A549 (cell line): ENCODE results near the gene CEACAM5. TPM values are rescaled to one million over a fixed set of nuclear protein-coding genes. Genes with fewer than 3 reads are reported as not detected.

ENCODE experiments used
- ATAC-seq, 2 experiments: fragments of 200-7000 bp in 1 of 2; fragments of >200 bp in 1 of 2; cut with Nextera tagmentation in 1 of 2; cut with Tn5 transposase in 1 of 2; 3 replicates each; pipeline versions ENCODE4 v1.8.0 to v1.9.1; 2018 to 2020; ENCODE audit warnings: mild to moderate bottlenecking in 1 of 2, moderate library complexity in 1 of 2
- CTCF ChIA-PET: fragments of 300-600 bp; sonication (Branson Sonifier 250); formaldehyde crosslinking; extraction: SDS; loops from one replicate; lab custom pipeline; 2021; ENCODE audit warnings: antibody characterized with exemption, inconsistent platforms; lab: Yijun Ruan, JAX
- POLR2A ChIA-PET: fragments of 350-600 bp; formaldehyde crosslinking; extraction: SDS; loops from one replicate; lab custom pipeline; 2021; ENCODE audit warnings: antibody characterized with exemption, inconsistent platforms; lab: Yijun Ruan, JAX
- DNase-seq, 2 experiments: peaks; one replicate each; pipeline versions ENCODE4 v3.0.0 to v3.0.0-alpha.2; 2011 to 2016; ENCODE audit warnings: low read depth in 1 of 2, low spot score in 1 of 2
- FAIRE-seq: peaks from 2 replicates; lab custom pipeline; 2011; peaks lifted over from hg19 to GRCh38; lab: Jason Lieb, UNC
- H3K27ac ChIP-seq, 2 experiments: fragments of >200 bp; sonication (Bioruptor Twin); formaldehyde crosslinking; 3 replicates each; pipeline ENCODE4 v1.5.1; 2016 to 2017
- H3K4me1 ChIP-seq: fragments of >200 bp; sonication (Bioruptor Twin); formaldehyde crosslinking; 3 replicates; pipeline ENCODE4 v1.6.1; 2016
- H3K4me2 ChIP-seq: fragments of >200 bp; sonication (Bioruptor Twin); formaldehyde crosslinking; 3 replicates; pipeline ENCODE4 v1.6.1; 2016
- H3K4me3 ChIP-seq: fragments of >200 bp; sonication (Bioruptor Twin); formaldehyde crosslinking; 3 replicates; pipeline ENCODE4 v1.5.1; 2016
- H3K9me3 ChIP-seq: fragments of >200 bp; sonication (Bioruptor Twin); formaldehyde crosslinking; 3 replicates; pipeline ENCODE4 v1.6.1; 2016
- BCL3 ChIP-seq: fragments of >200 bp; sonication (Bioruptor Twin); formaldehyde crosslinking; IDR thresholded peaks from 3 replicates; pipeline ENCODE4 v1.6.1; 2016
- BHLHE40 ChIP-seq: IDR thresholded peaks from 2 replicates; pipeline ENCODE4 v1.6.1; 2012; ENCODE audit warnings: low read depth, low read length, inconsistent platforms
- EHF ChIP-seq: fragments of 250-450 bp; sonication (Bioruptor Pico); IDR thresholded peaks from 2 replicates; pipeline ENCODE4 v1.5.0; 2020; ENCODE audit warnings: mild to moderate bottlenecking
- EHMT2 ChIP-seq: fragments of 200-600 bp; sonication (generic); IDR thresholded peaks from 2 replicates; pipeline ENCODE4 v1.6.1; 2016; ENCODE audit warnings: antibody characterized with exemption, low read depth, mild to moderate bottlenecking, moderate library complexity
- ESRRA ChIP-seq: fragments of 150-350 bp; IDR thresholded peaks from 2 replicates; pipeline ENCODE4 v1.6.1; 2014; ENCODE audit warnings: mild to moderate bottlenecking, low read length, borderline replicate concordance
- FOSB ChIP-seq: fragments of 250-450 bp; sonication (Bioruptor Pico); IDR thresholded peaks from 2 replicates; pipeline ENCODE4 v1.5.0; 2020; ENCODE audit warnings: mild to moderate bottlenecking, moderate library complexity
- HEYL ChIP-seq: fragments of 250-450 bp; sonication (Bioruptor Pico); IDR thresholded peaks from 2 replicates; pipeline ENCODE4 v1.8.0; 2021; ENCODE audit warnings: mild to moderate bottlenecking, moderate library complexity
- HOXA7 ChIP-seq: fragments of 250-450 bp; sonication (Bioruptor Pico); IDR thresholded peaks from 2 replicates; pipeline ENCODE4 v1.5.0; 2020; ENCODE audit warnings: mild to moderate bottlenecking, moderate library complexity
- HOXB5 ChIP-seq: fragments of 250-450 bp; sonication (Bioruptor Pico); IDR thresholded peaks from 2 replicates; pipeline ENCODE4 v1.5.0; 2020; ENCODE audit warnings: mild to moderate bottlenecking, moderate library complexity
- KDM5A ChIP-seq: fragments of 200-600 bp; sonication (generic); IDR thresholded peaks from 2 replicates; pipeline ENCODE4 v1.6.1; 2016; ENCODE audit warnings: antibody characterized with exemption, mild to moderate bottlenecking
- MAZ ChIP-seq: fragments of 150-350 bp; IDR thresholded peaks from 2 replicates; pipeline ENCODE4 v1.6.1; 2014; ENCODE audit warnings: antibody characterized with exemption, low read depth, low read length, borderline replicate concordance
- MYC ChIP-seq: IDR thresholded peaks from 2 replicates; pipeline ENCODE4 v1.6.1; 2012; ENCODE audit warnings: mild to moderate bottlenecking, inconsistent platforms, low read length, improper control_type of control experiment, borderline replicate concordance
- NFE2L2 ChIP-seq: fragments of 150-350 bp; conservative IDR thresholded peaks from 2 replicates; pipeline ENCODE4 v1.6.1; 2014; ENCODE audit warnings: low read length
- NPAS2 ChIP-seq: fragments of 250-450 bp; sonication (Bioruptor Pico); IDR thresholded peaks from 2 replicates; pipeline ENCODE4 v1.8.0; 2022; ENCODE audit warnings: mild to moderate bottlenecking, moderate library complexity, borderline replicate concordance
- NR3C1 ChIP-seq: fragments of >200 bp; sonication (Bioruptor Twin); formaldehyde crosslinking; IDR thresholded peaks from 3 replicates; pipeline ENCODE4 v1.6.1; 2017
- REST ChIP-seq: fragments of 200-600 bp; sonication (generic); IDR thresholded peaks from 2 replicates; pipeline ENCODE4 v1.6.1; 2016; ENCODE audit warnings: antibody characterized with exemption, mild to moderate bottlenecking, moderate library complexity
- TP53 ChIP-seq: fragments of 250-450 bp; sonication (Bioruptor Pico); IDR thresholded peaks from 2 replicates; pipeline ENCODE4 v1.5.0; 2021; ENCODE audit warnings: mild to moderate bottlenecking, moderate library complexity
- ZC3H11A ChIP-seq: fragments of 450-650 bp; IDR thresholded peaks from 2 replicates; pipeline ENCODE4 v1.6.1; 2014; ENCODE audit warnings: antibody characterized with exemption, mild to moderate bottlenecking
- WGBS: methylation state at CpG from one replicate; pipeline ENCODE4 v1.1.6; 2017; ENCODE audit errors: missing lambda C conversion rate; 5-methylcytosine and 5-hydroxymethylcytosine counted together
- polyA minus RNA-seq: library from RNA; depleted of rRNA, polyadenylated mRNA; stranded (reverse); fragments of >200 nt; gene quantifications from 2 replicates; pipeline ENCODE4 v1.2.3, GENCODE V29; 2011; rRNA and poly(A)+ RNA removed
- polyA plus RNA-seq, 4 experiments: library from polyadenylated mRNA; depleted of rRNA in 3 of 4; stranded (reverse); fragments of >200 nt; fragmentation: RNase III in 1 of 4; extraction: RNeasy Plus Mini Kit Qiagen cat#74134 plus additional on column Dnase treatment in 1 of 4; gene quantifications; 2 replicates in 3 of 4; 3 replicates in 1 of 4; pipeline ENCODE4 v1.2.3, GENCODE V29; 2011 to 2017
- TF ChIP-seq, protein P1 (sequence below): fragments of 450-650 bp; IDR thresholded peaks from 2 replicates; pipeline ENCODE4 v1.6.1; 2014; ENCODE audit warnings: antibody characterized with exemption
- TF ChIP-seq, protein P2 (sequence below): fragments of >200 bp; sonication (Bioruptor Twin); formaldehyde crosslinking; IDR thresholded peaks from 3 replicates; pipeline ENCODE4 v1.5.1; 2016
- TF ChIP-seq, protein P3 (sequence below): fragments of 250-450 bp; sonication (Bioruptor Pico); IDR thresholded peaks from 2 replicates; pipeline ENCODE4 v1.5.0; 2021; ENCODE audit warnings: mild to moderate bottlenecking, moderate library complexity, borderline replicate concordance

Gene CEACAM5
- polyA plus RNA-seq (2011; rRNA removed) = 1.3 and 2.3 TPM in 2 replicates
- polyA plus RNA-seq (2012; cell fraction: cytosol; rRNA removed) = 0.16 and 0.22 TPM in 2 replicates
- polyA plus RNA-seq (2012; cell fraction: nucleus; rRNA removed) = 0.40 and 0.62 TPM in 2 replicates
- polyA plus RNA-seq (2017; fragmentation: RNase III; extraction: RNeasy Plus Mini Kit Qiagen cat#74134 plus additional on column Dnase treatment) = 0.12 TPM in 1 of 3 replicates, not detected in the others
- polyA minus RNA-seq = 0.78 and 1.4 TPM in 2 replicates

DNA sequence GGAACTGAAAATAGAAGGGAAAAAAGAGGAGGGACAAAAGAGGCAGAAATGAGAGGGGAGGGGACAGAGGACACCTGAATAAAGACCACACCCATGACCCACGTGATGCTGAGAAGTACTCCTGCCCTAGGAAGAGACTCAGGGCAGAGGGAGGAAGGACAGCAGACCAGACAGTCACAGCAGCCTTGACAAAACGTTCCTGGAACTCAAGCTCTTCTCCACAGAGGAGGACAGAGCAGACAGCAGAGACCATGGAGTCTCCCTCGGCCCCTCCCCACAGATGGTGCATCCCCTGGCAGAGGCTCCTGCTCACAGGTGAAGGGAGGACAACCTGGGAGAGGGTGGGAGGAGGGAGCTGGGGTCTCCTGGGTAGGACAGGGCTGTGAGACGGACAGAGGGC, at the start of gene CEACAM5:
CEACAM5 (plus strand) TSS at position 146 of the 400 bp plus-strand sequence; CDS start at position 252, 106 bp downstream.
- WGBS = 1% methylated on average over 4 of the region's 4 CpGs
- ChIA-PET CTCF (interaction anchor here (2.3 to 15.7 kb wide), 8 partner anchors 9 to 87 kb away, joined by 23 to 358 read pairs (median 60); partner anchors contain the start of genes CEACAM3 and CEACAM7), POLR2A (interaction anchor here (0.6 kb wide), 1 partner anchor 112 kb away, joined by 6 read pairs; no protein-coding TSS in a partner anchor)
- Histone ChIP-seq H3K4me1 (peaks cover 13% of the 10 kb centered on the region; the same call in 2 of the 3 replicates), H3K4me2 (no peak within 1 kb of the TSS), H3K9me3 (no peaks in the 10 kb centered on the region), H3K27ac (no peak within 1 kb of the TSS), H3K4me3 (no peak within 1 kb of the TSS)
- no peak for DNase-seq
- no peak for TF ChIP-seq MYC
- no peak for TF ChIP-seq HOXB5 (CRISPR knock-in tag)
- TF ChIP-seq, protein P1, sequence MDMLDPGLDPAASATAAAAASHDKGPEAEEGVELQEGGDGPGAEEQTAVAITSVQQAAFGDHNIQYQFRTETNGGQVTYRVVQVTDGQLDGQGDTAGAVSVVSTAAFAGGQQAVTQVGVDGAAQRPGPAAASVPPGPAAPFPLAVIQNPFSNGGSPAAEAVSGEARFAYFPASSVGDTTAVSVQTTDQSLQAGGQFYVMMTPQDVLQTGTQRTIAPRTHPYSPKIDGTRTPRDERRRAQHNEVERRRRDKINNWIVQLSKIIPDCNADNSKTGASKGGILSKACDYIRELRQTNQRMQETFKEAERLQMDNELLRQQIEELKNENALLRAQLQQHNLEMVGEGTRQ = 0 out of 2 replicates have a peak, but pooled peaks have one; percentile 16
- TF ChIP-seq, all 56 proteins: peak for 1
- ATAC-seq (no peak), FAIRE-seq (no peak)

GRCh38 chr19:41666075-41666474, 42.4 kb upstream of the CEACAM5 start:
- H3K9me3 ChIP-seq = peaks cover 53% of the 10 kb centered on the region
- no peak for DNase-seq
- FAIRE-seq = no peak
- H3K4me1 ChIP-seq = no peaks in the 10 kb centered on the region
- no peak overlapping the region for H3K4me2 ChIP-seq
- no peak for ATAC-seq
- POLR2A ChIA-PET = no interaction called here
- TF ChIP-seq KDM5A (peak; percentile 82), EHF (no peak), BCL3 (no peak), MAZ (no peak), ZC3H11A (no peak), BHLHE40 (no peak)
- TF ChIP-seq, protein P2, sequence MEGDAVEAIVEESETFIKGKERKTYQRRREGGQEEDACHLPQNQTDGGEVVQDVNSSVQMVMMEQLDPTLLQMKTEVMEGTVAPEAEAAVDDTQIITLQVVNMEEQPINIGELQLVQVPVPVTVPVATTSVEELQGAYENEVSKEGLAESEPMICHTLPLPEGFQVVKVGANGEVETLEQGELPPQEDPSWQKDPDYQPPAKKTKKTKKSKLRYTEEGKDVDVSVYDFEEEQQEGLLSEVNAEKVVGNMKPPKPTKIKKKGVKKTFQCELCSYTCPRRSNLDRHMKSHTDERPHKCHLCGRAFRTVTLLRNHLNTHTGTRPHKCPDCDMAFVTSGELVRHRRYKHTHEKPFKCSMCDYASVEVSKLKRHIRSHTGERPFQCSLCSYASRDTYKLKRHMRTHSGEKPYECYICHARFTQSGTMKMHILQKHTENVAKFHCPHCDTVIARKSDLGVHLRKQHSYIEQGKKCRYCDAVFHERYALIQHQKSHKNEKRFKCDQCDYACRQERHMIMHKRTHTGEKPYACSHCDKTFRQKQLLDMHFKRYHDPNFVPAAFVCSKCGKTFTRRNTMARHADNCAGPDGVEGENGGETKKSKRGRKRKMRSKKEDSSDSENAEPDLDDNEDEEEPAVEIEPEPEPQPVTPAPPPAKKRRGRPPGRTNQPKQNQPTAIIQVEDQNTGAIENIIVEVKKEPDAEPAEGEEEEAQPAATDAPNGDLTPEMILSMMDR = no peak
- WGBS = 7% methylated on average over 2 of the region's 2 CpGs
- H3K4me3 ChIP-seq = no peak overlapping the region
- no peak overlapping the region for H3K27ac ChIP-seq
- CTCF ChIA-PET = interaction anchor here (0.8 to 6.7 kb wide), 5 partner anchors 25 to 103 kb away, joined by 3 to 44 read pairs (median 4); no protein-coding TSS in a partner anchor

- no peak for TF ChIP-seq TP53 (CRISPR knock-in tag)
- no peak for TF ChIP-seq EHMT2
- TF ChIP-seq, protein P3, sequence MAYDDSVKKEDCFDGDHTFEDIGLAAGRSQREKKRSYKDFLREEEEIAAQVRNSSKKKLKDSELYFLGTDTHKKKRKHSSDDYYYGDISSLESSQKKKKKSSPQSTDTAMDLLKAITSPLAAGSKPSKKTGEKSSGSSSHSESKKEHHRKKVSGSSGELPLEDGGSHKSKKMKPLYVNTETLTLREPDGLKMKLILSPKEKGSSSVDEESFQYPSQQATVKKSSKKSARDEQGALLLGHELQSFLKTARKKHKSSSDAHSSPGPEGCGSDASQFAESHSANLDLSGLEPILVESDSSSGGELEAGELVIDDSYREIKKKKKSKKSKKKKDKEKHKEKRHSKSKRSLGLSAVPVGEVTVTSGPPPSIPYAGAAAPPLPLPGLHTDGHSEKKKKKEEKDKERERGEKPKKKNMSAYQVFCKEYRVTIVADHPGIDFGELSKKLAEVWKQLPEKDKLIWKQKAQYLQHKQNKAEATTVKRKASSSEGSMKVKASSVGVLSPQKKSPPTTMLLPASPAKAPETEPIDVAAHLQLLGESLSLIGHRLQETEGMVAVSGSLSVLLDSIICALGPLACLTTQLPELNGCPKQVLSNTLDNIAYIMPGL (CRISPR knock-in tag) = no peak
- TF ChIP-seq ESRRA = no peak
- no peak for TF ChIP-seq FOSB (CRISPR knock-in tag)
- TF ChIP-seq HEYL (CRISPR knock-in tag) = no peak
- no peak for TF ChIP-seq HOXA7 (CRISPR knock-in tag)
- TF ChIP-seq HOXB5 (CRISPR knock-in tag) = no peak
- TF ChIP-seq NR3C1 = no peak
- TF ChIP-seq NPAS2 (CRISPR knock-in tag) = no peak
- no peak for TF ChIP-seq NFE2L2
- TF ChIP-seq REST = no peak
- no peak for TF ChIP-seq BCL3
- no peaks in the 10 kb centered on the region for H3K4me1 ChIP-seq
- no peak overlapping the region for H3K4me2 ChIP-seq
- no peak overlapping the region for H3K4me3 ChIP-seq
- ATAC-seq (no peak), DNase-seq (no peak), FAIRE-seq (peak; percentile 74)
- CTCF ChIA-PET = interaction anchor here (0.8 to 6.7 kb wide), 3 partner anchors 27 to 98 kb away, joined by 3 to 44 read pairs (median 24); no protein-coding TSS in a partner anchor
- peaks cover 46% of the 10 kb centered on the region for H3K9me3 ChIP-seq
- POLR2A ChIA-PET = no interaction called here
- 0% methylated on average over 1 of the region's 1 CpG for WGBS
- H3K27ac ChIP-seq = no peak overlapping the region
Observed at GRCh38 chr19:41668315-41668714, 40.1 kb upstream of the CEACAM5 start.
